B cell (primary cell): Measurements from ENCODE around the gene MAPK8IP2. TPM values are rescaled to one million over a fixed set of nuclear protein-coding genes. Genes with fewer than 3 reads are reported as not detected.

Source experiments
- ATAC-seq: fragments of 200-7000 bp; cut with Tn5 transposase; one replicate; pipeline ENCODE4 v1.10.0; 2021; ENCODE audit warnings: low read depth, mild to moderate bottlenecking, moderate number of reproducible peaks, moderate library complexity
- CTCF ChIA-PET: fragments of 350-600 bp; sonication (Branson Sonifier 250); formaldehyde crosslinking; loops from one replicate; lab custom pipeline; 2021; ENCODE audit warnings: antibody characterized with exemption, inconsistent platforms; lab: Charles Lee
- POLR2A ChIA-PET: fragments of 350-600 bp; sonication (Branson Sonifier 250); formaldehyde crosslinking; loops from one replicate; lab custom pipeline; 2021; ENCODE audit warnings: antibody characterized with exemption; lab: Charles Lee
- DNase-seq: peaks from one replicate; pipeline ENCODE4 v3.0.0; 2013
- H2AFZ ChIP-seq: 2 replicates; pipeline ENCODE4 v1.6.1; 2012; ENCODE audit warnings: mild to moderate bottlenecking, low read depth, low read length; ENCODE audit not compliant: insufficient read depth, poor library complexity, severe bottlenecking
- H3K27ac ChIP-seq, 2 donors: 1 replicate in 1 of 2; 2 replicates in 1 of 2; pipeline ENCODE4 v1.5.1; 2012 to 2013; ENCODE audit warnings: low read length in 2 of 2, mild to moderate bottlenecking in 2 of 2, moderate library complexity in 1 of 2
- H3K27me3 ChIP-seq, 4 experiments: fragments of 200-600 bp in 1 of 4; sonication (generic) in 1 of 4; replicated peaks in 1 of 4; 1 replicate in 2 of 4; 2 replicates in 2 of 4; pipeline versions ENCODE4 v1.6.1 to v1.7.0; 2013 to 2016; ENCODE audit warnings: low read length in 3 of 4, mild to moderate bottlenecking in 2 of 4, mixed read lengths in 1 of 4, moderate library complexity in 1 of 4; ENCODE audit not compliant: insufficient read depth in 4 of 4, control insufficient read depth in 3 of 4; ENCODE audit errors: control extremely low read depth in 1 of 4
- H3K36me3 ChIP-seq, 2 experiments: replicated peaks in 1 of 2; 1 replicate in 1 of 2; 2 replicates in 1 of 2; pipeline versions ENCODE4 v1.6.1 to v1.7.1; 2013; ENCODE audit warnings: low read length in 1 of 2; ENCODE audit not compliant: insufficient read depth in 2 of 2, control insufficient read depth in 1 of 2; ENCODE audit errors: control extremely low read depth in 1 of 2, extremely low read depth in 1 of 2
- H3K4me1 ChIP-seq, 2 donors: fragments of 200-600 bp in 1 of 2; sonication (generic) in 1 of 2; 1 replicate in 1 of 2; 2 replicates in 1 of 2; pipeline versions ENCODE4 v1.5.1 to v1.6.1; 2013 to 2017; ENCODE audit warnings: low read length in 2 of 2; ENCODE audit not compliant: control insufficient read depth in 2 of 2, insufficient read depth in 2 of 2
- H3K4me2 ChIP-seq: replicated peaks from 2 replicates; pipeline ENCODE3; 2012; ENCODE audit warnings: mild to moderate bottlenecking, low read depth, low read length; ENCODE audit not compliant: poor library complexity, severe bottlenecking
- H3K4me3 ChIP-seq, 5 experiments: fragments of 200-600 bp in 1 of 5; sonication (generic) in 1 of 5; 1 replicate in 3 of 5; 2 replicates in 2 of 5; pipeline versions ENCODE4 v1.5.1 to v1.7.0; 2011 to 2016; ENCODE audit warnings: low read length in 4 of 5, mild to moderate bottlenecking in 4 of 5, low read depth in 2 of 5, control low read depth in 1 of 5, moderate library complexity in 1 of 5; ENCODE audit not compliant: insufficient read depth in 1 of 5; ENCODE audit errors: control extremely low read depth in 1 of 5, extremely low read depth in 1 of 5
- H3K79me2 ChIP-seq: fragments of 200-600 bp; sonication (generic); one replicate; pipeline ENCODE4 v1.6.0; 2016; ENCODE audit warnings: low read length; ENCODE audit not compliant: control insufficient read depth, insufficient read depth
- H3K9ac ChIP-seq: fragments of 200-600 bp; sonication (generic); 2 replicates; pipeline ENCODE4 v1.6.1; 2017; ENCODE audit warnings: mild to moderate bottlenecking, low read length, moderate library complexity
- H3K9me3 ChIP-seq, 3 donors: one replicate each; pipeline versions ENCODE4 v1.6.1 to v1.7.1; 2013; ENCODE audit warnings: low read length in 2 of 3; ENCODE audit not compliant: control insufficient read depth in 2 of 3, insufficient read depth in 1 of 3; ENCODE audit errors: control extremely low read depth in 1 of 3
- H4K20me1 ChIP-seq: 2 replicates; pipeline ENCODE4 v1.6.0; 2012; ENCODE audit warnings: mild to moderate bottlenecking, low read length; ENCODE audit not compliant: insufficient read depth, control insufficient read depth, poor library complexity, severe bottlenecking
- H3K27ac Mint-ChIP-seq: one replicate; pipeline ENCODE4 v1.8.0; 2021; ENCODE audit warnings: mixed read lengths
- H3K27me3 Mint-ChIP-seq: one replicate; pipeline ENCODE4 v1.8.0; 2021; ENCODE audit warnings: mixed read lengths
- H3K4me1 Mint-ChIP-seq: one replicate; pipeline ENCODE4 v1.8.0; 2021; ENCODE audit warnings: mixed read lengths
- H3K4me3 Mint-ChIP-seq: one replicate; pipeline ENCODE4 v1.8.0; 2021; ENCODE audit warnings: mixed read lengths
- H3K9me3 Mint-ChIP-seq: one replicate; pipeline ENCODE4 v1.8.0; 2022; ENCODE audit warnings: mixed read lengths; ENCODE audit not compliant: insufficient read depth
- CTCF ChIP-seq: fragments of 200-600 bp; IDR thresholded peaks from one replicate; pipeline ENCODE4 v1.8.0; 2022; ENCODE audit warnings: antibody characterized with exemption, mild to moderate bottlenecking
- EZH2 ChIP-seq: IDR thresholded peaks from 2 replicates; pipeline ENCODE4 v1.6.1; 2012; ENCODE audit warnings: borderline replicate concordance, low read depth, mild to moderate bottlenecking, moderate library complexity, low read length; ENCODE audit not compliant: insufficient read depth, poor library complexity, severe bottlenecking
- WGBS: methylation state at CpG from one replicate; pipeline ENCODE4 v1.1.5; 2013; ENCODE audit warnings: missing lambda C conversion rate; ENCODE audit not compliant: insufficient coverage; 5-methylcytosine and 5-hydroxymethylcytosine counted together
- intact Hi-C: fragments of 100-400 bp; cut with micrococcal nuclease; formaldehyde crosslinking; loops from one replicate; pipeline ENCODE4 v1.10.0; 2022
- polyA plus RNA-seq: library from polyadenylated mRNA; depleted of rRNA; stranded (reverse); fragments of >200 nt; gene quantifications from 2 replicates; pipeline ENCODE4 v1.2.3, GENCODE V29; 2012
- total RNA-seq, 2 donors: library from RNA; stranded (reverse); fragments of 120-200 nt in 1 of 2; gene quantifications; 1 replicate in 1 of 2; 2 replicates in 1 of 2; pipeline versions ENCODE4 v1.2.3 to v1.2.4, GENCODE V29; 2013 to 2022

The MAPK8IP2 gene
- total and polyA plus RNA-seq, 2 donors (not counting 1 experiment from before 2014, with no cell fraction given): 0.19 to 0.39 TPM

GRCh38 chr22:50576070-50576469 is 24.5 kb upstream of the MAPK8IP2 start:
- Histone ChIP-seq H3K79me2 (peaks cover 2% of the 10 kb centered on the region), H4K20me1 (peaks cover 14% of the 10 kb centered on the region), H3K4me3 (no peak overlapping the region), H2AFZ (no peak overlapping the region), H3K4me2 (no peak overlapping the region), H3K9me3 (no peaks in the 10 kb centered on the region), H3K27me3 (no peaks in the 10 kb centered on the region), H3K9ac (no peak overlapping the region), H3K4me1 (peaks cover 0 to 7% of the 10 kb centered on the region in 2 donors), H3K36me3 (peaks cover 0 to 28% of the 10 kb centered on the region in 2 experiments), H3K27ac (no peak overlapping the region)
- DNase-seq (no peak), ATAC-seq (no peak)
- ChIA-PET CTCF (interaction anchor here (0.6 kb wide), 1 partner anchor 43 kb away, joined by 3 read pairs; no protein-coding TSS in a partner anchor), POLR2A (interaction anchor here (1.4 kb wide), 1 partner anchor 13 kb away, joined by 4 read pairs; the partner anchor contains the start of gene SYCE3)
- TF ChIP-seq CTCF: no peak
- no peak for TF ChIP-seq EZH2
- H3K27me3 Mint-ChIP-seq: no peaks in the 10 kb centered on the region
- H3K4me1 Mint-ChIP-seq: peaks cover 13% of the 10 kb centered on the region
- H3K27ac Mint-ChIP-seq: no peak overlapping the region
- H3K9me3 Mint-ChIP-seq: no peaks in the 10 kb centered on the region
- intact Hi-C loops: no loop called here
- 91% methylated on average over 4 of the region's 5 CpGs for WGBS
- no peak overlapping the region for H3K4me3 Mint-ChIP-seq

GRCh38 chr22:50576806-50577696 is 23.5 kb upstream of the MAPK8IP2 start:
- H3K9me3 Mint-ChIP-seq: no peaks in the 10 kb centered on the region
- ATAC-seq (no peak), DNase-seq (no peak)
- Histone ChIP-seq H2AFZ (no peak overlapping the region), H3K4me1 (peaks cover 9 to 17% of the 10 kb centered on the region in 2 donors), H3K27me3 (no peaks in the 10 kb centered on the region), H3K36me3 (peaks cover 0 to 21% of the 10 kb centered on the region in 2 experiments), H3K4me3 (no peak overlapping the region), H3K9me3 (no peaks in the 10 kb centered on the region), H3K27ac (no peak overlapping the region), H4K20me1 (peaks cover 24% of the 10 kb centered on the region), H3K79me2 (peaks cover 12% of the 10 kb centered on the region), H3K9ac (no peak overlapping the region), H3K4me2 (no peak overlapping the region)
- intact Hi-C loops: no loop called here
- no peak overlapping the region for H3K27ac Mint-ChIP-seq
- no peak for TF ChIP-seq CTCF
- no peak for TF ChIP-seq EZH2
- H3K4me3 Mint-ChIP-seq: no peak overlapping the region
- CTCF ChIA-PET: interaction anchor here (1.0 to 1.4 kb wide), 3 partner anchors 14 to 51 kb away, joined by 3 to 4 read pairs (median 3); partner anchors contain the start of genes SCO2 and SYCE3
- peaks cover 20% of the 10 kb centered on the region for H3K4me1 Mint-ChIP-seq
- POLR2A ChIA-PET: interaction anchor here (1.4 to 1.5 kb wide), 2 partner anchors 11 to 14 kb away, joined by 3 to 4 read pairs; partner anchors contain the start of gene SYCE3
- H3K27me3 Mint-ChIP-seq: no peaks in the 10 kb centered on the region
- WGBS: 82% methylated on average over 16 of the region's 18 CpGs
